Measurements from ENCODE around the gene ALDOA. TPM values are rescaled to one million over a fixed set of nuclear protein-coding genes. Genes with fewer than 3 reads are reported as not detected.

ALDOA gene
- total RNA-seq, 2 donors from 2014 or later, result 2,396 to 2,926 TPM

DNA sequence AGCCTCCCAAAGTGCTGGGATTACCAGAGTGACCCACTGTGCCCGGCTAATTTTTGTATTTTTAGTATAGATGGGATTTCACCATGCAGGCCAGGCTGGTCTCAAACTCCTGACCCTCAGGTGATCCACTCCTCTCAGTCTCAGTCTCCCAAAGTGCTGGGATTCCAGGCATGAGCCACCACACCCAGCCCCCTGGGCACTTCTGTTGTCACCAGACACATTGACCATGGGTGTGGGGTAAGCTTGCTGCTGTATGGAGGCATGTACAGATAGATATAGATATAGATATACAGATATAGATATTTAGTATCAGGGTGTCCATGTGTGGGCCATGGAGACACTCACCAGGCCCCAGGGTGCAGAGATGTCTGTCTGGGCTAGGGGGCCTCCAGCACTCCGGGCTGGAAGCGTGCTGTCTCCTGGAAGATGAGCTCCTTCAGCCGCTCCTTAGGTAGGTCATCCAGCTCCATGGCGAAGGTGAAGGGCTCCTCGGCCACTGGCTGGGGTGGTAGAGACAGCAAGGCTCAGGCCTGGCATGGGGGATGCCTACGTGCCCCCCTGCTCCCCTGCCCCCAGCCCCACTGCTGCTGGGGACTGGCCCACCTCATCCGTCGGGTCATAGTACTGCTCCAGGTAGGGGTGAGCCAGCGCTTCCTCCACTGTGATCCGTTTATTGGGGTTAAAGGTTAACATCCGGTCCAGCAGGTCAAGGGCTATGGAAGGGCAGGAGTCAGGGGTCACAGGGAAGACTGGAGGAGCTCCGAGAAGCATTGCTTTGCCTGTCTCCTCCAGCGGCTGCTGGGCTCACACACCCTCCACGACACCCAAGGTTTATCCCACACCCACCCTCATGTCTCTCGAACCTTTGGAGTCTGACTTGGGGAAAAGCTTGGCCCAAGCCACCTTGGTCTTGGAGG, 51.0 kb downstream of the ALDOA start:
- TF ChIP-seq, protein P1, sequence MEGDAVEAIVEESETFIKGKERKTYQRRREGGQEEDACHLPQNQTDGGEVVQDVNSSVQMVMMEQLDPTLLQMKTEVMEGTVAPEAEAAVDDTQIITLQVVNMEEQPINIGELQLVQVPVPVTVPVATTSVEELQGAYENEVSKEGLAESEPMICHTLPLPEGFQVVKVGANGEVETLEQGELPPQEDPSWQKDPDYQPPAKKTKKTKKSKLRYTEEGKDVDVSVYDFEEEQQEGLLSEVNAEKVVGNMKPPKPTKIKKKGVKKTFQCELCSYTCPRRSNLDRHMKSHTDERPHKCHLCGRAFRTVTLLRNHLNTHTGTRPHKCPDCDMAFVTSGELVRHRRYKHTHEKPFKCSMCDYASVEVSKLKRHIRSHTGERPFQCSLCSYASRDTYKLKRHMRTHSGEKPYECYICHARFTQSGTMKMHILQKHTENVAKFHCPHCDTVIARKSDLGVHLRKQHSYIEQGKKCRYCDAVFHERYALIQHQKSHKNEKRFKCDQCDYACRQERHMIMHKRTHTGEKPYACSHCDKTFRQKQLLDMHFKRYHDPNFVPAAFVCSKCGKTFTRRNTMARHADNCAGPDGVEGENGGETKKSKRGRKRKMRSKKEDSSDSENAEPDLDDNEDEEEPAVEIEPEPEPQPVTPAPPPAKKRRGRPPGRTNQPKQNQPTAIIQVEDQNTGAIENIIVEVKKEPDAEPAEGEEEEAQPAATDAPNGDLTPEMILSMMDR (IDR thresholded peaks at IDR 0.05), result no peak
- H3K9ac ChIP-seq (ENCODE audit: low read depth in 2 of 2, low read length in 2 of 2), result peak overlapping the region in 1 of 2 donors; percentile 65
- no peaks in the 10 kb centered on the region for H3K27me3 ChIP-seq
- H3K4me3 ChIP-seq, result no peak overlapping the region
- peaks cover 33% of the 10 kb centered on the region for H3K4me1 ChIP-seq
- peak overlapping the region; percentile 79 for H3K27ac ChIP-seq
- peaks cover 7% of the 10 kb centered on the region for H3K36me3 ChIP-seq
- H3K9me3 ChIP-seq, result no peaks in the 10 kb centered on the region
- DNase-seq, result no peak
- intact Hi-C loops (cut with DNase I), result no loop called here

DNA sequence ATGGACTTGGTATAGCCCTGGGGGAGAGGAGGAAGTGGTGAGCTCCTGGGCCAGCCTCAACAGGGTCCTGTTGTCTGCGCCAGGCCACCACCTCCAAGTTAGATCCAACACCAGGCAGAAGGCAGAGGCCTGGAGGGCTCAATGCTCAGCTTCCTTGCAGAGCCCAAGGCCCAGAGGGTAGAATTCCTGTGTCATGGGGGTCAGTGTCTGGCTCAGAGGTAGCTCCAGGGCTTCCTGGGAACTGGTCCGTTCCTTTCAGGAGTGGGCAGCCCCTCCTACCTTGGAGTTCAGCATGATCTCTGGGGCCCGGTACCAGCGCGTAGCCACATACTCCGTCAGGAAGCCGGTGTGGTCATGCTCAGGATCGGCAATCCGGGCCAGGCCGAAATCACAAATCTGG, 52.2 kb downstream of the ALDOA start:
- TF ChIP-seq, protein P1 (IDR thresholded peaks at IDR 0.05), result no peak

DNA sequence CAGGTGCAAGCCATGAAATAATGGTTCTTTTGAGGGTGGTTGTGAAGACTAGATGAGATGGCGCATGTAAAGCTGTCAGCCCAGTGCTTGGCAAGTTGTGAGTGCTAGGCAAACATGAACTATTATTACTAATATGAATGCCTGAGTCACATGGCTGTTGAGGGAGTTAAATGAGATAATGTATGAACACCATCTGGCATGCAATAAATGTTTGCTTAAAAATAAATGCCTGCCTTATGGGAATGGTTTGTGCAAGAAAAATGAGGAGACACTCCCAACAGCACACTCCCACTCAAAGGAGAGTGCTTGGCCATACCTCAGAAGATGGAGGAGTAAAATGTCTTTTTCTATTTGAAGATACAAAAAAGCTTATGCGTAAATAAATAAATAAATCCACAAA, 53.9 kb downstream of the ALDOA start:
- Histone ChIP-seq H3K4me3 (no peak overlapping the region), H3K9me3 (no peaks in the 10 kb centered on the region), H3K9ac (ENCODE audit: low read depth in 2 of 2, low read length in 2 of 2) (no peak overlapping the region), H3K27ac (peak overlapping the region; percentile 98), H3K36me3 (peaks cover 7% of the 10 kb centered on the region), H3K4me1 (peaks cover 27% of the 10 kb centered on the region), H3K27me3 (no peaks in the 10 kb centered on the region)
- TF ChIP-seq, protein P1 (IDR thresholded peaks at IDR 0.05), result no peak
- no peak for DNase-seq
- intact Hi-C loops (cut with DNase I), result no loop called here

More for the DNA sequence above, 52.2 kb downstream of the ALDOA start:
- no peaks in the 10 kb centered on the region for H3K27me3 ChIP-seq
- H3K27ac ChIP-seq, result no peak overlapping the region
- no peaks in the 10 kb centered on the region for H3K9me3 ChIP-seq
- no peak overlapping the region for H3K4me3 ChIP-seq
- H3K36me3 ChIP-seq, result peaks cover 7% of the 10 kb centered on the region
- intact Hi-C loops (cut with DNase I), result no loop called here
- H3K4me1 ChIP-seq, result peaks cover 38% of the 10 kb centered on the region
- DNase-seq, result no peak
- peak overlapping the region in 1 of 2 donors; percentile 29 for H3K9ac ChIP-seq (ENCODE audit: low read depth in 2 of 2, low read length in 2 of 2)

Other genes starting within 250 kb of the ALDOA start
- gene PAGR1, start 249.6 kb upstream of the ALDOA start, total RNA-seq, result 10 to 100 TPM; 16.0 to 45.0 TPM
- 100 to 1,000 TPM; 427 to 450 TPM for gene MVP, start 245.3 kb upstream of the ALDOA start, total RNA-seq
- gene CDIPT, start 202.5 kb upstream of the ALDOA start, total RNA-seq, result 10 to 100 TPM; 58.1 to 62.7 TPM
- 10 to 100 TPM; 11.2 to 12.1 TPM for gene SEZ6L2, start 166.2 kb upstream of the ALDOA start, total RNA-seq
- gene ASPHD1, start 165.3 kb upstream of the ALDOA start, total RNA-seq, result 1 to 10 TPM; 1.5 to 3.9 TPM
- 10 to 100 TPM; 17.7 to 28.8 TPM for gene KCTD13, start 139.5 kb upstream of the ALDOA start, total RNA-seq
- 100 to 1,000 TPM; 149 to 174 TPM for gene TMEM219, start 103.7 kb upstream of the ALDOA start, total RNA-seq
- 10 to 100 TPM; 37.4 to 62.3 TPM for gene TAOK2, start 91.9 kb upstream of the ALDOA start, total RNA-seq
- 10 to 100 TPM in 1 of 2 donors, 1 to 10 TPM in 1; 7.5 to 18.4 TPM for gene HIRIP3, start 70.1 kb upstream of the ALDOA start, total RNA-seq
- 10 to 100 TPM; 46.9 to 80.2 TPM for gene INO80E, start 69.5 kb upstream of the ALDOA start, total RNA-seq
- gene DOC2A, start 54.7 kb upstream of the ALDOA start, total RNA-seq, result 10 to 100 TPM in 1 of 2 donors, 1 to 10 TPM in 1; 4.8 to 12.9 TPM
- gene C16orf92, start 42.6 kb upstream of the ALDOA start, total RNA-seq, result not detected
- gene TLCD3B, start 34.5 kb upstream of the ALDOA start, total RNA-seq, result under 1 TPM; 0.16 to 0.49 TPM
- 100 to 1,000 TPM; 111 to 156 TPM for gene PPP4C, start 10.2 kb downstream of the ALDOA start, total RNA-seq
- gene TBX6, start 26.2 kb downstream of the ALDOA start, total RNA-seq, result 1 to 10 TPM in 1 of 2 donors, under 1 TPM in 1; 0.85 to 1.6 TPM
- 10 to 100 TPM; 15.5 to 39.2 TPM for gene YPEL3, start 30.5 kb downstream of the ALDOA start, total RNA-seq
- 10 to 100 TPM; 40.4 to 95.2 TPM for gene GDPD3, start 47.8 kb downstream of the ALDOA start, total RNA-seq
- gene MAPK3, start 57.5 kb downstream of the ALDOA start, total RNA-seq, result 100 to 1,000 TPM; 208 to 298 TPM
- 10 to 100 TPM; 16.5 to 20.0 TPM for gene CORO1A, start 117.8 kb downstream of the ALDOA start, total RNA-seq
- gene BOLA2B, start 127.9 kb downstream of the ALDOA start, total RNA-seq, result 100 to 1,000 TPM; 109 to 237 TPM
- 100 to 1,000 TPM in 1 of 2 donors, 10 to 100 TPM in 1; 70.2 to 114 TPM for gene SLX1A, start 128.1 kb downstream of the ALDOA start, total RNA-seq
- gene SULT1A3, start 133.5 kb downstream of the ALDOA start, total RNA-seq, result 10 to 100 TPM; 47.8 to 59.0 TPM
- gene NPIPB13, start 182.7 kb downstream of the ALDOA start, total RNA-seq, result 10 to 100 TPM in 1 of 2 donors, 1 to 10 TPM in 1; 1.6 to 10.4 TPM

Data from colonic mucosa (tissue), 4 donors.